ENCODE results near the gene ROCK1.

The ROCK1 gene

DNA sequence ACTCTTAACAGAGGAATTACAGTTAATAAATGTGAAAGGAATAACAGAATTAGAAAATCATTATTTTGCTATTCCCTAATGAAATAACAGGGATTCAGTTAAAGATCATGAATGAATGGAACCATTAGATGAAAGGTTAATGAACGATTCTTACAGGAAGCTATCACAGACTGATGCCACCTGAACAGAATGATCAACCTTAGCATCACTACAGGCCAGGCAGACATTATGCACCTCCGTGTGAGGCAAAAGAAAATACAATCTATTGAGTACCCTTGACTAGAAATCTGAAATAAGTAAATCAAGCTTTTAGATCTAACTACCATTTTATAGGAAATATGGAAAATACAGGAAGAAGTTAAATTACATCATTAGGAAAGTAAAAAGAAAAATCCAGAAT, 10.4 kb downstream of the ROCK1 start:
- FAIRE-seq: no peak

DNA sequence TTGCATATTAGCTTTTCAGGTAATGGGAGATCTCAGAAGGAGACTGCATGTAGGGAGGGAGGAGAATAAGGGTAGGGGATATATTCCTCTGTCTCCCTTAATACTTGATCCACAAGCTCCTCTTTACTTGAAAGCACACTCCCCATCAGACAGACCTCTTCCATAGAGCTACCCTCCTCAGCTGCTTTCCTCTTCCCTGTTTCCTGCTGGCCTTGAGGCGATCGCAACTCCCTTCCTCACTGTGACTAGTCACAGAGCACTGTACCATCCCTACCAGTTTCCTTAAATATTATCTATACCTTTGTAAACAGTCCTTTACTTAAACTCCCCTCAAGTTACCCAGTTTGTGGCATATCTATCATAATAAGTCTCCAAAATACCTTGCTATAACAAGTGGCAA, 10.9 kb downstream of the ROCK1 start:
- no peak for FAIRE-seq

DNA sequence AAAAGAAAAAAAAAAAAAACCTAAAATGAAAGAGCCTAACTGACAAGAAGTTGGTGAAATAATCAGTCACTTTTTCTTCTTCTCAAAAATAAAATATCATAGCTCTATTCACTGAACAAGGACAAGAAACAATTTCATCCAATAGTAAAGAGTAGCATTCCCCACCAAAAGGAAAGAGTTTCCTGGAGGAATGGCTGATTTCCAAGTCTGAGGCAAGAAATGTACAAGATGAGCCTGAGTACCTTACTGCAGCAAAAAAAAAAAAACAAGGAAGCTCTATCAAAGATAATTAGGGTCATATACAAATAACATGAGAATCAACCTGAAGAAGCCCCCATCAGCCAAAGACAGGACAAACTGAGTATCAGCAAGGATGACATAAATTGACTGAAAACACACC, 11.5 kb downstream of the ROCK1 start:
- no peak for FAIRE-seq

DNA sequence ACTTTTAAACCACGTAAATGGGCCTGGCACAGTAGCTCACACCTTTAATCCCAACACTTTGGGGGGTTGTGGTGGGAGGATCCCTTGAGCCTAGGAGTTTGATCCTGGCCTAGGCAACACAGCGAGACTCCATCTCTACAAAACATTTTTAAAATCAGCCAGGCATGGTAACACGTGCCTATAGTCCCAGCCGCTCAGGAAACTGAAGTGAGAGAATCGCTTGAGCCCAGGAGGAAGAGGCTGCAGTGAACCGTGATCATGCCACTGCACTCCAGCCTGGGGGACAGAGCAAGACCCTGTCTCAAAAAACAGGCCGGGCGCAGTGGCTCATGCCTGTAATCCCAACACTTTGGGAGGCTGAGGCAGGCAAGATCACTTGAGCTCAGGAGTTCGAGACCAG, 12.2 kb downstream of the ROCK1 start:
- FAIRE-seq: no peak

DNA sequence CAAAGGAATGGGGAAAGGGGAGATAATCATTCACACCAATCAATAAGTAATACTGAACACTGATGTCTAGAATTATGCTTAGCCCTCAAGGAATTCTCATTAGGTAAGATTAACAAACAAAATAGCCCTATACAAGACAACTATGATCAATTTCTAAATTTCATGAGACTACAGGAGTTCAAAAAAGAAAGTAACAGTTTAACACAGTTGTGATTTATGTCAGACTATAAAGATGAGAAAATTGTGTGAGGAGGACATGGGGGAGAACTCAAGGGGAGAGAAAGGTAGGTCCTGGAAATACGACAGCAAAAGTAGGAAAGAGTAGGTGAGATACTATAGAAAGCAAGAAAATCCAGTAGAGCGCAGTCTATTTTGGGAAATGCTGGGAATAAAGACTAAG, 14.9 kb downstream of the ROCK1 start:
- no peak for FAIRE-seq

DNA sequence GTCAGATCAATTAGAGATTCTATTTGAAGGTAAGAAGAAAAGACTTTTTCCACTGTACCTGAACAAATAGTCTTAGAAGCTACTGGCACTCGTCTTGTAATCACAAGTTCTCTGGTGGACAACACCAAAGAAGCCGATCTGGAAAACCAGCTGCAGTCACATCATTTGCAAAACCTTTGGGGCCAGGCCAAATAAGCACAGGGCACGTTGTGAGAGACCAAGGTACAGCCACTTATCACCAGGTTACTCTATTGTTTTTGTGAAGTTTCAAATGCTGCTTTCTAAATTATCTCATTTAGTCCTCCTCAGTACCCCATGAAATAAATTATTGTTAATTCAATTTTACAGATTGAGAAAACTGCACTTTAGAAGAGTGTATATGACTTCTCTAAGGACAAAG, 18.5 kb downstream of the ROCK1 start:
- no peak for FAIRE-seq

DNA sequence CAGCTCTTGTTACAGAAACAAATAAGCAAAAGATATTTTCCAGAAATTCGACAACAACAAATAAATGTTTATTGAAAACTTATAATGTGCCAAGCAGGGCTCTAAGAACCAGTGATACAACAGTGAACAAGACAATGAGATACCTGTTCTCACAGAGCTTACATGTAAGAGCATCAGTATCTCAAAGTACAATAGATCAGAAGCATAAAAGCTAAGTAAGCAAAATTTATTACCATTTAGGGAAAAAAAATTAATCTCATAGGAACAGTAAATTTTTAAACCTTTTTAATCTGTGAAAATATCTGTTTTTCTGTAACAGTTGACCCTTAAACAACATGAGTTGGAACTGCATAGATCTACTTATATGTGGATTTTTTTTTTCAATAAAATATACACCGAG, 20.9 kb downstream of the ROCK1 start:
- no peak for FAIRE-seq

DNA sequence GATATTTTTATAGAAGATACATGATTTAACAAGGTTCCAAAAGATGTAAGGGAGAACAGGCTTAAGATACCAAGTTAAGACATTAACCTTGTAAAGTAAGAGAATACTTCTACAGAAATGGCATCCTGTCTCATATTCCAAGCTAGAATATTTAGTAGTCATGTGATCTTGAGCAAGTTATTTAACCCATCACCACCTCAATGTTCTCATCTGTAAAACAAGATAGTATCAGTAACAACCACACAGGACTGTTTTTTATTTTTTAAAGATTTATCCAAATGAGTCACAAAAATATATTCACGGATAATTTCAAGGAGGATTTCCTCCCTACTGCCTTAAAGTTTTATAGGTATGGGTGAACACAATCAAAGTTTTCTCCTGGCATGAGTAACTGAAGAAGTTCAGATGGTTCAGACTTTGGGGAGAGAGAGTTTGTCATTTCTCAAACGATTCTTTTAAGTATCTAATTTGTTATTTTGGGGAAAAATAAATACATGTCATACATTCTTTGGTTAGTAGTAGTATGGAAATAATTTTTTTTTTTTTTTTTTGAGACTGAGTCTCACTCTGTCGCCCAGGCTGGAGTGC, 25.9 kb downstream of the ROCK1 start:
- no peak for FAIRE-seq

DNA sequence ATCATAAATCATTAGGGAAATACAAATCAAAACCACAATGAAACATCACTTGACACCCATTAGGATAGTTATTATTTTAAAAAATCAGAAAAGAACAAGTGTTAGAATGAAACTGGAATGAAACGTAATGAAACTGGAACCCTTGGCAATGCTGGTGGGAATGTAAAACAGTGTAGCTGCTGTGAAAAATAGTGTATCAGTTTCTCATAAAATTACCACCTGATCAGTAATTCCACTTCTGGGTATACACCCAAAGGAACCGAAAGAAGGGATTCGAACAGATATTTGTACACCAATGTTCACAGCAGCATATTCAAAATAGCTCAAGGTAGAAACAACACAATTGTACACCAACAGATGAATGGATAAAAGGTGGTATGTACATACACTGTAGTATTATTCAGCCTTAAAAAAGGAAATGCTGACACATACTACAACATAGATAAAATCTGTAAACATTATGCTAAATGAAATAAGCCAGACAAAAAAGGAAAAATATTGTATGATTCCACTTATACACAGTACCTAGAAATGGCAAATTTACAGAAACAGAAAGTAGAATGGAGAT, 27.0 kb downstream of the ROCK1 start:
- no peak for FAIRE-seq

DNA sequence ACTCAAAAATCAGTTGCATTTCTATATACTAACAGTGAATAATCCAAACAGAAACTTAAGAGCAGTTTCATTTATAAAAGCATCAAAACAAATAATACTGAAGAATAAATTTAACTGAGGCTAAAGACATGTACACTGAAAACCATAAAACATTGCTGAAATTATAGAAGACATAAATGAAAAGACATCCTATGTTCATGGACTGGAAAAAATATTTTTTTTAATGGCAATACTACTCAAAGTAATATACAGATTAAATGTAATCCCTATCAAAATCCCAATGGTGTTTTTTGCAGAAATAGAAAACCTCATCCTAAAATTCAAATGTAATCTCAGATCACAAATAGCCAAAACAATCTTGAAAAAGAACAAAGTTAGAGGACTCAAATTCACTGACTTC, 28.6 kb downstream of the ROCK1 start:
- FAIRE-seq: no peak

DNA sequence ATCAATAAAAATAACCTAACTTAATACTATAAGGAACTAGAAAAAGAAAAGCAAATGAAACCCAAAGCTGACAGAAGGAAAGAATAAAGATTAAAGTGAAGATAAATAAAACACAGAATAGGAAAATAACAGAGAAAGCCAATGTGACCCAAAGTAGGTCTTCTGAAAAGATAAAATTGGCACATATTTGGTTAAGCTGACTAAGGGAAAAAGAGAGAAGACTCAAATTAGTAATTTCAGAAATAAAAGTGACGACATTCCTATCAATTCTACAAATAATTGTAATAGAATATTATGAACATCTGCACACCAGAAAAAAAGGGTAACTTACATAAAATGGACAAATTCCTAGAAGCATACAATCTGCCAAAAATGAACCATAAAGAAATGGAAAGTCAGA, 30.2 kb downstream of the ROCK1 start:
- no peak for FAIRE-seq

DNA sequence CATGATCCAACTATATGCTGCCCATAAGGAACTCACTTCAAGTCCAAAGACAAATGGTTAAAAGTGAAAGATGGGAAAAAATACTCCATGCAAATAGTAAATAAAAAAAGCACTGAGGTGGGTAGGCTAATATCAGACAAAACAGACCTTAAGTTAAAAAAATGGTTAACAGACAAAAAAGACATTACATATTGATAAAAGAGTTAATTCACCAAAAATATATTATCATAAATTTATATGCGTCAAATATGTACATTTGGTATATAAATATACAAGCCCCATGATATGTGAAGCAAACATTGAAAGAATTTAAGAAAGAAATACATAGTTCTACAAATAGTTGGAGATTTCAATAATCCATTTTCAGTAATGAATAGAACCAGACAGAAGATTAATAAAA, 31.0 kb downstream of the ROCK1 start:
- no peak for FAIRE-seq

DNA sequence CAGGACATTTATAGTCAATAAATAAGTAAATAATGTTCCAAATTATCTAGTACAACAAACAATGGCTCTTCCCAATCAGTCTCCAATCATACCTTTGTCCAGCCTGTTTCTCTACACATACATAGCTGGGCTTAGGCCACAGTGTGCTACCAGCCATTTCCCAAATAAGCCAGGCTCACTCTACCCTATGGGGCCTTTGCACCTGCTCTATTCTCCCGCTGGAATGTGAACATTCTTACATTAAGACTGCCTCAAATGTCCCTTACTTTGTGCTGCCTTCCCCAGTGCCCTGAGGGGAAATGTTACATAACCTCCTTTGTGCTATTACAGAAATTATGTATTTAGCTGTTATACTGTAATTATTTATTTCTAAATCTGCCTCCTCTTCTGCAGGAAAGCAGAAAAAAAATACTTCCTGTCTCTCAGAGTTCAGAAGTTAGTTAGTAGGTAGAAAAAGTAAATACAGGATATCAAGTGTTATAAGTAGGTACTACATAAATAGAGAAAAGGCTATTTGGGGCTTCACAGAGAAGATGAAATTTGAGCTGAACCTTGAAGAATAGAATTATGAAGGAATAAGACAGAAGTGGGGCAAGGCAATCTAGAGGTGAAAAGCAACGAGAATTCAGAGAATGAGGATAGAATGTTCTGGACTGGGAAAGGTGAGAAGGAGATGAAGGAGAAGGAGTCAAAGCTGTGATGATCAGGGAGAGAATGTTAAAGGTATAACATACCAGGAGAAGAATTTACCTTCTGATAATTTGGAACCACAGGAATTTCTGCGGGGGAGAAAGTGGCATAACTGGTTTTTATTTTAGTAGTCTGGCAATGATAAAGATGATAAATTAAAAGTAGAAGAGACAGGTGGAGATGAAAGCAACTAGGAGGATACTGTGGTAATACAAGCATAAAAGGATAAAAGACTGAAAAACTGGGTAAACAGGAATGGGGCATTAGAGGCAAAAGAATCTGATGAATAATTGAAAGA, 37.0 kb downstream of the ROCK1 start:
- FAIRE-seq: no peak

DNA sequence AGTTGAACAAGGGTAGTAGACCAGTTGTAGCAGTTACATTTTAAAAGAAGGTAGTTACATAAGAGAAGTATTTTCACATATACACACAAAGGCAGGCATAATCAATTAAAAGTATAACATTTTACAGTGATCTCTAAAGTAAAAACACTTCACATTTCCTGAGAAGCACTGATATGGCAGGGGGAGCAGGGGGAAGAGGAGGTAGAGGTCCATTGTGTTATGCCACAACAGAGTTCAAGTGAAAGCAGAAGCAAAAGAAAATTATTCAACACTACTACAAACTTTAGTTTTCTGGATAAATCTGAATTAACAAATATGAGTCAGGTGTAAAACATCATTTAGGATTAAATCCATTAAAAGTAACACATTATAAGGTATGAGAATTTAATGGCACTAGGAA, 38.4 kb downstream of the ROCK1 start:
- no peak for FAIRE-seq

DNA sequence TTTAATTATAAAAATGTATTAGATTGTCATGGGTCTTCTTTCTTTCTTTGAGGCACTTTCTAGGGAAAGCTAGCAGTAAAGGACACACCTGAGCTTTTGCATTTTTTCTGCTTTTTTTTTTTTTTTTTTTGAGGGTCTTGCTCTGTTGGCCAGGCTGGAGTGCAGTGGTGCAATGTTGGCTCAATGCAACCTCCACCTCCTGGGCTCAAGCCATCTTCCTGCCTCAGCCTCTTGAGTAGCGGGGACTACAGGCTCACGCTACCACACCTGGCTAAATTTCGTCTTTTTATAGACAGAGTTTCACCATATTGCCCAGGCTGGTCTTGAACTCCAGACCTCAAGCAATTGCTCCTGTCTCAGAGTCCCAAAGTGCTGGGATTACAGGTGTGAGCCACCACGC, 40.5 kb downstream of the ROCK1 start:
- no peak for FAIRE-seq

DNA sequence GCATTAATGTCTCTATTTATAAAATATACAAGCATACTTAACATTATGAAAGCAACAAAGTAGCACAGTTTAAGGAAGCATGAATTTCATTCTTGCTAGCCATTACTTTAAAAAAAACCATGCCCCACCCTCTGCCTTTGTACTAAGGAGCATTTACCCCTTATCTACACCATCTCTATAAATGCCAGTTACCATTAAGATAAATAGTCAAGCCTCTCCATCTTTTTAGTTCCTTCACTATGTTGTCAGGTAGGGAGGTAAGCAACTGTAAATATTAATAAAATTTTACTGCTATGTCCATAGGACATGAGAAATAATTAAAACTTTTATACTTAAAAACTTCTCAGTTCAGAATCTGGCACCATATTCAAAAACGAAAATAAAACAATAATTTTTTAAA, 42.1 kb downstream of the ROCK1 start:
- FAIRE-seq: no peak

DNA sequence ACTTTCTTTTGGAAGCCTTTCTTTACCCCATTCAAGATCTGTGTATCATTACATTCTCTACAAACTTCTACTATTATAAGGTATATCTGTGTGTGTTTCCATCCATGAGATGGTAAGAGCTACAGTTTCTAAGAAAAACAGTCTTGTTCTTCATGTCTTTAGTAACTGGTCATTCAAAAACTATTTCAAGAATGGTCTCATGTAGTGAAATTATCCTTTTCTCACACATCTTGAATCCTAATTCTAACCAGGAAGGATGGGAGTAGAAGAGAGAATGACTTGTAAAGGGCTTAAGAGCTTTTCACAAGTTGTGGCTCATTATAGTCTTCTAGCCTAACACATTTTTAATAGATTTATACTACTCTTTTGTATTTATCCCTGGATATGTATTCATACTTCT, 47.3 kb downstream of the ROCK1 start:
- FAIRE-seq: no peak

DNA sequence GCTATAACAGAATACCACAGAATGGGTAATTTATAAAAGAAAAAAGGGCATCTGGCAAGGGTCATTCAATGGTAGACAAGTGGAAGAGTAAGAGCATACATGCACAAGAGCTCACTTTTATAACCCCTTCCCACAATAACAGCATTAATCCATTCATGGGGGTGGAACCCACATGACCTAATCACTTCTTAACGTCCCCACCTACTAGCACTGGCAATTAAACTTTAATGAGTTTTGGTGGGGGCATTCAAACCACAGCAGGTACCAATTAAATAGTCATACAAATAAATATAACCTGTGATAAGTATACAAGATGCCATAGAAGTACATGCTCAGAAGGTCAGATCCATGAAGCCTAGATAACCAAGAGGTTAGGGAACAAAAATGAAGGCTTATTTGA, 48.6 kb downstream of the ROCK1 start:
- no peak for FAIRE-seq

DNA sequence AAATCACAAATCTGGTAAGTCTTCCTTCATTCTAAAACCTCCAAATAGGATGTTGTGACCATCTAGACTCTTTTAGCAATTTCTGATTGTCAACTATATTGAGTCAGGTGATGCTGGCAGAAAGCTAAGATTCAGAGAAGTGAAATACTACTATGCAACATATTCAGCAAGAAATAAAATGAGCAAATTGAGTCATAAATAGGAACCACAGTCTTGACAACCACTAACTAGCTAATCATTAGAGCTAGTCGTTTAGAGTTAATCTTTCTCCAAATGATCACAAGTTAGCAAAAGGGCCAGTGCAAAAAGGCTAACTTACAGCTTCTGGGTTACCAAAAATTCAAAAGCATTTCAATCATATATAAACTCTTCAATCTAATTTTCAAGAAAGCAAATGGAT, 54.5 kb downstream of the ROCK1 start:
- no peak for FAIRE-seq

DNA sequence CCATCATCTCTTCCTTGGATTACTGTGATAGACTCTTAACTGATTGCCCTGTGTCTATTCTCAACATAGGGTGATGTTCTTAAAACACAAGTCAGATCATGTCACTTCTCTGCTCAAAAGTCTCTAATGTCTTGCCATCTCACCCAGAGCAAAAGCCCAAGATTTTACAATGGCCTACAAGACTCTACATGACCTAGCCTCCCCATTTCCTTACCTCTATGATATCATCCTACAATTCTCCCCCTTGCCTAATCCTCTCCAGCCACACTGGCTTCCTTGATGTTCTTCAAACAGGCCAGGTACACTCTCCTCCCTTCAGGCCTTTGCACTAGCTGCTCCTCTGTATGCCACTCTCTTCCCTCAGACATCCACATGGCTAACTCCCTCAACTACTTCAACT, 55.1 kb downstream of the ROCK1 start:
- no peak for FAIRE-seq

DNA sequence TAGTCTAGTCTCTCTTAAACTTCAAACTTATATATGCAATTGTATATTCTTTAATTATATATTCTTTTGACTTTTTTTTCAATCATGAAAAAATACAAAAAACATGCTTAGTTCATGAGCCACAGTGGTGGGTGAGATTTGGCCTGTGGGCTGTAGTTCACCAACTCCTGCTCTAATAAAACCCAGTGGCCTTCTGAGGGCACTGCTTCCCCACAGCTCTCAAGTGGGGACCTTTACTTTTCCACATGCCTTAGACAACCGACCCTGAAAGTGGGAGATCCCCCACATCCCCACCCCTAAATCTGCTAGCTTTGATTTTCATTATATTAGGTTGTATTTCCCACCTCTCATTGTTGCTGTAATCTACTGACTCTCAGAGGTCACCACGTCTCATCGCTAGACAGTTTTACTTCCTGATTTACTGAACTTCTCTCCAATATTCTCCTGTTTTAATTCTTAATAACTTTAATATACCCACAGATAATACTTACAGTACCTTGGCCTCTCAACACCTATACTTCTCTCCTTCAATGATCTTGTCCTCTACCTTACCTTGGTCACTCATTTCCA, 57.3 kb downstream of the ROCK1 start:
- no peak for FAIRE-seq

DNA sequence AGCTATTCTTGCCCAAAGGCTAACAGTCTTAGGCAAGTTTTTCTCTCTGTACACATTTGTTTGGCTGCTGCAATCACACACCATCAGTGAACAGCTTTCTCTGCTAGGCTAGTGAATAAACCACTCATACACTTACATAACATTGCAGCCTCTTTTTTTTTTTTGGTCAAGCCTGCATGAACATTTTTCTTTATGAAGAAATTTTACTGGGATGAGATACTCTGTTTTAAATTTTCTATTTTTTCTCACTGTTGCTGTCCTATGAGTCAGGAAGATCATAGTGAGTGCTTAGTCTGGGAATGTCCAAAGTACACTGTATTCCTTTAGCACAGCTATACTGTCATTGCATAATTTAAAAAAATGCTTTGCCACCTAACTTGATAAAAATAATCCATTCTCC, 58.5 kb downstream of the ROCK1 start:
- FAIRE-seq: no peak

DNA sequence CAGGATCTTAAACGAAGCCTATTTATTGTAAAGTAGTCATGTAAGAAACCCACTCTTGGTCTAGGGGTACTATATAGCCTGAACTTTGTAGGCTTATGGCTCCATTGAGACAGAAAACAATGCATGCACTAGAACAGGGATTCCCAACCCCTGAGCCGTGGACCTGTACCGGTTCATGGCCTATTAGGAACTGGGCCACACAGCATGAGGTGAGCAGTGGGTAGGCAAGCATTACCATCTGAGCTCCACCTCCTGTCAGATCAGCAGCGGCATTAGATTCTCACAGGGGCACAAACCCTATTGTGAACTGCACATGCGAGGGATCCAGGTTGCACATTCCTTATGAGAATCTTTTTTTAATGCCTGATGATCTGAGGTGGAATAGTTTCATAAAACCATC, 59.2 kb downstream of the ROCK1 start:
- no peak for FAIRE-seq

DNA sequence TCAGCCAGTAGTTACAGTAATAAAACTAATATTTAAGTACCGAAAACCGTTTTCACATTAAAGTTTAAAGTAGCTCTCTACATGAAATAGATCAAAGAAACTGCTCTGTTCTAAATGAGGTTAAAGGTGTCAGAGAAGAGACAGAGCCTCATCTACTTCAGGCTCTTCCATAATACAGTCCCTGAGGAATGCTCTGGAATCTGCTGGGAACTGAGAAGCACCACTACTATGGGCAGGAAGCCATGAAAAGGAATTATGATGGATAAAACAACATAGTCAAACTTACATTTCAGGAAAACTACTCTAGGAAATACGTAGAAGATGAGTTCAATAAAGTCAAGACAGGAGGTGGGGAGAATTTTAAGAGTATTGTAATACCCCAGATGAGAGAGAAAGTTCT, 60.0 kb downstream of the ROCK1 start:
- FAIRE-seq: no peak
